Omental fat pad (tissue), 4 donors: ENCODE measurements around the gene KSR2. TPM values are rescaled to one million over a fixed set of nuclear protein-coding genes. Genes with fewer than 3 reads are reported as not detected.

Experiments
- ATAC-seq: fragments of 150-250 bp; one replicate; pipeline ENCODE4 v1.9.1; 2016; ENCODE audit warnings: mild to moderate bottlenecking, moderate library complexity; ENCODE audit not compliant: low FRiP score
- DNase-seq: peaks from one replicate; pipeline ENCODE4 v3.0.0-alpha.2; 2019; ENCODE audit warnings: low spot score
- total RNA-seq, 4 donors: library from RNA; depleted of rRNA; stranded (reverse); fragments of >200 nt; gene quantifications; one replicate each; pipeline ENCODE4 v1.1.0, GENCODE V29; 2016
- TF ChIP-seq, protein P1 (sequence below), 3 donors: fragments of 450-650 bp; IDR thresholded peaks; one replicate each; pipeline ENCODE4 v1.5.1; 2016 to 2017; ENCODE audit warnings: antibody characterized with exemption in 3 of 3, mild to moderate bottlenecking in 3 of 3, moderate library complexity in 2 of 3

KSR2 gene
- total RNA-seq, 4 donors from 2014 or later: under 0.01 to 0.16 (median under 0.01) TPM; not detected in 1

DNA sequence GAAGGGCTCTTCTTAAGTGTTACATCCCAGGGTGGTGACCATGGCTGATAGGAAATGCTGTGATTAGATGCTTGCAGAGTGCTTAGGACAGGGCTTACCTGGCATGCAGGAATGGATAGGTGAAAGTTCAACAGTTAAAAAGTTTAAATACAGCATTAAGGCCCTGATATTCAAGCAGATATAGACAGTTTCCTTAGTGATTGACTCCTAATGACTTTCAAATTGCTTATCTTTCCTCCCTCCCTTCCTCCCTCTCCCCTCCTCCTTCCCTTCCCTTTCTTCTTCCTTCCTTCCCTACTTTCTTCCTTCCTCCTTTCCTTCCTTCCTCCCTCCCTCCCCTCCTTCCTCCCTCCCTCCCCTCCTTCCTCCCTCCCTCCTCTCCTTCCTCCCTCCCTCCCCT is 362.8 kb downstream of the KSR2 start:
- DNase-seq: no peak
- TF ChIP-seq, protein P1, sequence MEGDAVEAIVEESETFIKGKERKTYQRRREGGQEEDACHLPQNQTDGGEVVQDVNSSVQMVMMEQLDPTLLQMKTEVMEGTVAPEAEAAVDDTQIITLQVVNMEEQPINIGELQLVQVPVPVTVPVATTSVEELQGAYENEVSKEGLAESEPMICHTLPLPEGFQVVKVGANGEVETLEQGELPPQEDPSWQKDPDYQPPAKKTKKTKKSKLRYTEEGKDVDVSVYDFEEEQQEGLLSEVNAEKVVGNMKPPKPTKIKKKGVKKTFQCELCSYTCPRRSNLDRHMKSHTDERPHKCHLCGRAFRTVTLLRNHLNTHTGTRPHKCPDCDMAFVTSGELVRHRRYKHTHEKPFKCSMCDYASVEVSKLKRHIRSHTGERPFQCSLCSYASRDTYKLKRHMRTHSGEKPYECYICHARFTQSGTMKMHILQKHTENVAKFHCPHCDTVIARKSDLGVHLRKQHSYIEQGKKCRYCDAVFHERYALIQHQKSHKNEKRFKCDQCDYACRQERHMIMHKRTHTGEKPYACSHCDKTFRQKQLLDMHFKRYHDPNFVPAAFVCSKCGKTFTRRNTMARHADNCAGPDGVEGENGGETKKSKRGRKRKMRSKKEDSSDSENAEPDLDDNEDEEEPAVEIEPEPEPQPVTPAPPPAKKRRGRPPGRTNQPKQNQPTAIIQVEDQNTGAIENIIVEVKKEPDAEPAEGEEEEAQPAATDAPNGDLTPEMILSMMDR (IDR thresholded peaks at IDR 0.05): no peak
- ATAC-seq: no peak

DNA sequence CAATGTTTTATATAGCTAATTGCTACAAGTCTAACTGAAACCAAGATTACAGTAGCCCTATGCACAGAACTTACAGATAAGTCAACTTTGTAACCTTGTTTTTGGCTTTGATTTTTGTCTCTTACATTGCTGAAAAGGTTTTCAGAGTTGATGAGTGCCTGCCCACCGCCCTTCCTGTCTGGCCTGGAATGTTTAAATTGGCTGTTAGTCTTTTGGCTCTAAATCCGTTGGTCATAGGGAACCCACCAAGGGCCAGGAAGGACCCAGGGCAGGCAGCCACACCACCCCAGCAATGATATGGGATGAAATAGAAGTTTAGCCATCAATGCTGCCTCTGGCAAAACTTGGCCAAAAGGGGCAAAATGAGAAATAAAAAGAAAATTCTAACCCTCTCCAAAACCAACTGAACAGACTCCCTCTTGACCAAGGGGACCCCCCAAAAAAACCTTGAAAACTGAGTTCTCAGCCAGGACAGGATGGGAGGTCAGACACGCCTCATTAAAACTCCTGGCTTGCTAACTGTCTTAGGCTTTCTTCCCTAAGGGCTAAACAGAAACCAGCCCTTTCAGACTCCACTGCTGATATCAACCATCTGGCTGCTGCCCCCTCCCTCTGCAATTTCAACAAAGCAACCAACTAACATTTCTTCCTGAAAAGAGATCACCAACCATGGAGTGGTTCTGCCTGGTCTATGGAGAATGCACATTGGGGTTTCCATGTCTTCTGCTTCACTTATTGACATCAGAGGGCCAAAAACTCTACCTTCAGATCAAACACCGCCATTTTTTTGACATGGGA is 365.3 kb downstream of the KSR2 start:
- ATAC-seq: no peak
- DNase-seq: no peak
- TF ChIP-seq, protein P1 (IDR thresholded peaks at IDR 0.05): no peak

DNA sequence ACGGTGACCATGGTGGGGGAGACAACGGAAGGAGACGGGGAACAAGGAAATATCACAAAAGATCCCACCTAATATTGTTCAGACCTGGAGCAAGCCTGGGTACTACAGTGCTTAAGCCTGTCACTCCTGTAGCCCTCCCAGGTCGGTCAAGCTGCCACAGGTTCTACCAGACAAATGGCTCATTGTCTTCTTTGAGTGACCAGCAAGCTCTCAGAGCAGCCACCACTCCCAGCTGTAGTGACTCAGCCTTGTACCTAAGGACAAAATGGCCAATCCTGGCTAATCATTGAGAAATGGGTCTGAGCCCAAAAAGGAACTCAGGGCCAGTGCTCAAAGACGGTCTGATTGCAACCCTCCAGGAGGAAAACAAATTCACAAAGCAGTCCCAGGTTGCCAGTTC is 368.9 kb downstream of the KSR2 start:
- TF ChIP-seq, protein P1 (IDR thresholded peaks at IDR 0.05): no peak
- ATAC-seq: no peak
- DNase-seq: no peak

DNA sequence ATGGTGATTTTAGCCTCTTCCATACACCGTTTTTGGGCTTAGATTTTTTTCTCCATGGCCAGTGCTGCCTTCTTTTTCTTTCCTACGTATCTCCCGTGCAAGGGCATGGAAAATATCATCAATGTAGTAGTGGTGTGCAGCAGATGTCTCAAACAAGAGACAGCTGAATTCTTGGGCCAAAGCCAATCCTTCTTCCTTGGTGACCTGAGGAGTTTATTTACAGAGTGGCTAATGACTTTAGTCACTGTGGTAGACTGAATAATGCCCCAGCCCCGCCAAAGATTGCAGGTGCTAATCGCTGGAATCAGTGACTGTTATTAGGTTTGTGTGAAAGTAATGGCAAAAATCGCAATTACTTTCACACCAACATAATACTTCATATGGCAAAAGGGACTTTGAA is 371.8 kb downstream of the KSR2 start:
- ATAC-seq: no peak
- DNase-seq: no peak
- TF ChIP-seq, protein P1 (IDR thresholded peaks at IDR 0.05): no peak

DNA sequence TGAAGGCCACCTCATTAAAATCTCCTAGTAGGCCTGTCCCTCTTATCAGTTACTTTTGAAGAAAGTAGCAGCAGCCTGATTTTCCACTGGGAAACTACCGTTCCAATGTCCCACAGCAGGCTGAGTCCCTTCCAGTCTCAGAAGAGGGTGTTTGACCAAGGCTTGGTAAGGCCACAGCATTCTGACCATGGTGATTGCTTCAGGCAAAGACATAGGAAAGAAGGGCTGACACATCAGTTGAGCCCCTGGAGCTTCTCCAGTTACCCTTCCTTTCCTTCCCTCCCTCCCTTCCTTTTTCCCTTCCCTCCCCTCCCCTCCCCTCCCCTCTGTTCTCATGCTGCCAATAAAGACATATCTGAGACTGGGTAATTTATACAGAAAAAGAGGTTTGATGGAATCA is 373.0 kb downstream of the KSR2 start:
- no peak for DNase-seq
- ATAC-seq: no peak
- TF ChIP-seq, protein P1 (IDR thresholded peaks at IDR 0.05): no peak

DNA sequence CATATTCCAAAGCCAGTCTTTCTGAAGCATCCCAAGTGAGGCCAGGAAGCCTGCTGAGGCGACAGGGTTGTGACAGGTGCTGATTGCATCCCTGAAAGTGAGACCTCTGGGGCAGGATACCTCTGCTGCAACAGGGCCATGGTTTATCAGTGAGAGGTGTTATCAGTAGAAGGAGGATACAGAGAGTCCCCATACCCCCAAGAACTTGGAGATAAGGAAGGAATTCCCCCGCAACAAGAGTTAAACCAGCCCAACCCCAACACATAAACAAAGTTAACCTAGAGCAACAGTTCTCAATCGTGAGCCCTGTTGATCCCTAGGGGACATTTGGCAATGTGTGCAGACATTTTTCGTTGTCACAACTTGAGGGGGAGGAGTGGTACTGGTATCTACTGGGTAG is 374.3 kb downstream of the KSR2 start:
- DNase-seq (no peak), ATAC-seq (no peak)
- TF ChIP-seq, protein P1 (IDR thresholded peaks at IDR 0.05): no peak

DNA sequence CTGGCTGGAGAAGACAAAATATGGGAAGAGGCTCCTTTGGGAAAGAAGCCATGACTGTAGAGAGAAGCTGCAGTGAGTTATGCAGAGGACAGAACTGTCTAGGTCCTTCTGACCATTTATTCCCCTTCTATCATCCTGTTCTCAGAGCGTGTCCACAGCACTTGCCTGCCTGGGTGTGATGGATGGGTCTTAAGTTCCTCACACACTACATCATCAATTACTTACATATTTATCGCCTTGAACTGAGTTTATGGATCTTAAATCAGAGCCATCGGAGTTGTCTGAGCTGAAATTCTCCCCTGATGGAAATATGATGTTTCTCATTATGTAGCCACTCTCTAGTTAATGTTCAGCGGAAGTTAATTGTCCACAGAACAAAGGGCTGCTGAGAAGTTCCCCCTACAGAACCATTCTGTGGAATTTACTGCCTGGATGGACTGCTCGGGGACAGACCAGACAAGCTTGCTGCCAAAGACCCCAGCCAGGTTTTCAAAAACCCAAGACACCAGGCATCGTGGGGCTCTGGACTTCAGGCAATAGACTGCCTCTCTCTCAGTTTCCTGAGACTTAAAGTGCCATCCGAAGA is 374.9 kb downstream of the KSR2 start:
- no peak for DNase-seq
- TF ChIP-seq, protein P1 (IDR thresholded peaks at IDR 0.05): no peak

More for the DNA sequence above, 374.9 kb downstream of the KSR2 start:
- ATAC-seq: no peak
